Right lobe of liver (tissue), 6 donors: ENCODE data around the gene ITGAE. TPM values are rescaled to one million over a fixed set of nuclear protein-coding genes. Genes with fewer than 3 reads are reported as not detected.

ENCODE experiments used
- ATAC-seq, 4 donors: fragments of 200-7000 bp; cut with Tn5 transposase; one replicate each; pipeline ENCODE4 v1.9.1; 2020; ENCODE audit warnings: mild to moderate bottlenecking in 4 of 4, moderate library complexity in 4 of 4
- DNase-seq, 3 donors: peaks; one replicate each; pipeline ENCODE4 v3.0.0-alpha.2; 2020
- H3K27ac ChIP-seq, 3 donors: fragments of 200-600 bp; one replicate each; pipeline ENCODE4 v1.8.0; 2022
- H3K27me3 ChIP-seq, 2 donors: fragments of 200-600 bp; one replicate each; pipeline ENCODE4 v1.8.0; 2022
- H3K36me3 ChIP-seq, 4 donors: fragments of 200-600 bp; sonication (generic) in 1 of 4; one replicate each; pipeline versions ENCODE4 v1.5.1 to v1.8.0; 2017 to 2022; ENCODE audit warnings: control low read depth in 1 of 4
- H3K4me1 ChIP-seq, 4 donors: fragments of 200-600 bp; sonication (generic) in 1 of 4; one replicate each; pipeline versions ENCODE4 v1.5.1 to v1.8.0; 2017 to 2022; ENCODE audit warnings: control low read depth in 1 of 4
- H3K4me3 ChIP-seq, 3 donors: fragments of 200-600 bp; one replicate each; pipeline ENCODE4 v1.8.0; 2022
- H3K9me3 ChIP-seq, 4 donors: fragments of 200-600 bp; sonication (generic) in 1 of 4; one replicate each; pipeline versions ENCODE4 v1.5.1 to v1.8.0; 2017 to 2022; ENCODE audit warnings: control low read depth in 1 of 4
- CTCF ChIP-seq, 4 donors: fragments of 200-600 bp in 3 of 4; fragments of 450-650 bp in 1 of 4; IDR thresholded peaks; one replicate each; pipeline versions ENCODE4 v1.5.1 to v1.8.0; 2016 to 2022; ENCODE audit warnings: antibody characterized with exemption in 4 of 4, mild to moderate bottlenecking in 2 of 4
- POLR2A ChIP-seq: fragments of 450-650 bp; IDR thresholded peaks from one replicate; pipeline ENCODE4 v1.6.1; 2017; ENCODE audit warnings: antibody characterized with exemption, mild to moderate bottlenecking
- WGBS: methylation state at CpG from one replicate; pipeline ENCODE4 v1.1.6; 2018; ENCODE audit warnings: low coverage, low lambda C conversion rate; ENCODE audit not compliant: insufficient coverage; ENCODE audit errors: missing lambda C conversion rate; 5-methylcytosine and 5-hydroxymethylcytosine counted together
- intact Hi-C, 2 donors: fragments of 100-400 bp; cut with DNase I; formaldehyde crosslinking; loops; one replicate each; pipeline versions ENCODE4 v1.11.2 to v1.14.1; 2022
- total RNA-seq, 6 experiments: library from RNA; depleted of rRNA in 2 of 6; stranded (reverse); fragments of >200 nt in 2 of 6; fragmentation: NEBNext Ultra II Directional in 3 of 6; extraction: Animal tissue kit (Norgen Biotek cat#: 25700) in 3 of 6; gene quantifications; one replicate each; pipeline versions ENCODE4 v1.1.0 to v1.2.4, GENCODE V29; 2016 to 2023
- donor health status: DM: no; HTN: yes; CAD: no.
- donor health status: DM: no; HTN: no; CAD: no.
- donor health status: DM: no; HTN: no; CAD: no.
- donor health status: DM: no; HTN: yes; CAD: no.
- donor health status: DM: no; HTN: yes; CAD: no.

The ITGAE gene
- total RNA-seq, 6 experiments from 2014 or later: 5.4 to 7.7 (median 5.8) TPM

- WGBS: 87% methylated on average over 11 of the region's 14 CpGs
- H3K27ac ChIP-seq: no peak overlapping the region
- no peaks in the 10 kb centered on the region for H3K27me3 ChIP-seq
- DNase-seq (peak in 1 of 3 donors; percentile 11), ATAC-seq (no peak)
- no peaks in the 10 kb centered on the region for H3K9me3 ChIP-seq
- no peak overlapping the region for H3K4me3 ChIP-seq
- no peaks in the 10 kb centered on the region for H3K36me3 ChIP-seq
- H3K4me1 ChIP-seq: no peaks in the 10 kb centered on the region
- intact Hi-C loops: no loop called here
- TF ChIP-seq POLR2A (no peak), CTCF (IDR thresholded peaks at IDR 0.05) (no peak)
These were observed 37.8 kb downstream of the ITGAE start for GRCh38 chr17:3762922-3763776.

- intact Hi-C loops: no loop called here
- WGBS: 0% methylated on average over 1 of the region's 16 CpGs
- Histone ChIP-seq H3K36me3 (no peaks in the 10 kb centered on the region), H3K27ac (no peak overlapping the region), H3K4me1 (no peaks in the 10 kb centered on the region), H3K27me3 (no peaks in the 10 kb centered on the region), H3K4me3 (no peak overlapping the region), H3K9me3 (no peaks in the 10 kb centered on the region)
- ATAC-seq (no peak), DNase-seq (peak in 1 of 3 donors; percentile 38)
- no peak for TF ChIP-seq POLR2A
- no peak for TF ChIP-seq CTCF (IDR thresholded peaks at IDR 0.05)
These were observed 39.0 kb downstream of the ITGAE start for GRCh38 chr17:3761918-3762380.

GRCh38 chr17:3761036-3761917, 39.7 kb downstream of the ITGAE start:
- Histone ChIP-seq H3K4me3 (no peak overlapping the region), H3K27ac (no peak overlapping the region), H3K27me3 (no peaks in the 10 kb centered on the region), H3K4me1 (no peaks in the 10 kb centered on the region), H3K36me3 (no peaks in the 10 kb centered on the region), H3K9me3 (no peaks in the 10 kb centered on the region)
- WGBS: 82% methylated on average over 7 of the region's 23 CpGs
- TF ChIP-seq POLR2A: no peak
- TF ChIP-seq CTCF (IDR thresholded peaks at IDR 0.05): no peak
- ATAC-seq (peak in 1 of 4 donors; percentile 18), DNase-seq (no peak)
- intact Hi-C loops: no loop called here

GRCh38 chr17:3759597-3760216, 41.3 kb downstream of the ITGAE start:
- H3K27me3 ChIP-seq: no peaks in the 10 kb centered on the region
- ATAC-seq: no peak
- TF ChIP-seq POLR2A: no peak
- H3K27ac ChIP-seq: no peak overlapping the region
- H3K36me3 ChIP-seq: no peaks in the 10 kb centered on the region
- H3K4me1 ChIP-seq: peaks cover 0 to 5% (median 0%) of the 10 kb centered on the region in 4 donors
- intact Hi-C loops: no loop called here
- no peaks in the 10 kb centered on the region for H3K9me3 ChIP-seq
- WGBS: 93% methylated on average over 3 of the region's 6 CpGs
- no peak for DNase-seq
- H3K4me3 ChIP-seq: no peak overlapping the region
